GM21360 (cell line): ENCODE measurements around the gene TMOD3.
"Not testable (repeated sequence)": the region's sequence is repeated elsewhere in the genome, so short reads cannot be mapped to it uniquely, and the experiment has no call there.

Source experiments
- ATAC-seq: cut with Tn5 transposase; IDR thresholded peaks from one replicate; pipeline ENCODE4 v1.9.1; 2021; ENCODE audit warnings: mild to moderate bottlenecking, moderate library complexity; ENCODE audit not compliant: unreplicated experiment

TMOD3 gene

DNA sequence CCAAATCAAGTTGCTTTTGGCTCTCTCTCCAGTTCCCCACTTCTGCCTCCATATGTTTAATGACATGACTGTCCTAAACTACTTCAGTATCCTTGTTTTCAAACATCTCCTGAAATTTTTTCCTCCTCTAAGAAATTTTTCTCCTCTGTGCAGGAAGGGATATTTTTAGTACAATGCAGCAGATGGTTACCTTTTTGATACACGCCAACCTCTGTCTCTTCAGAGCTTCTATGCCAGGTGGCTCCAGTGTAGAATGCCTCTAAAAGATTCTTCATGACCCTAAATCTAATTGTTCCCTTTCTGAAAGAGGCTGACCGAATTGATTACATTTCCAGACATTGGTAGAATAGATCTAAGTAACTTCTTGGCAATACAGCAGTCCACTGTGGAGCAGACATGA, 33.7 kb downstream of the TMOD3 start:
- ATAC-seq: no peak

DNA sequence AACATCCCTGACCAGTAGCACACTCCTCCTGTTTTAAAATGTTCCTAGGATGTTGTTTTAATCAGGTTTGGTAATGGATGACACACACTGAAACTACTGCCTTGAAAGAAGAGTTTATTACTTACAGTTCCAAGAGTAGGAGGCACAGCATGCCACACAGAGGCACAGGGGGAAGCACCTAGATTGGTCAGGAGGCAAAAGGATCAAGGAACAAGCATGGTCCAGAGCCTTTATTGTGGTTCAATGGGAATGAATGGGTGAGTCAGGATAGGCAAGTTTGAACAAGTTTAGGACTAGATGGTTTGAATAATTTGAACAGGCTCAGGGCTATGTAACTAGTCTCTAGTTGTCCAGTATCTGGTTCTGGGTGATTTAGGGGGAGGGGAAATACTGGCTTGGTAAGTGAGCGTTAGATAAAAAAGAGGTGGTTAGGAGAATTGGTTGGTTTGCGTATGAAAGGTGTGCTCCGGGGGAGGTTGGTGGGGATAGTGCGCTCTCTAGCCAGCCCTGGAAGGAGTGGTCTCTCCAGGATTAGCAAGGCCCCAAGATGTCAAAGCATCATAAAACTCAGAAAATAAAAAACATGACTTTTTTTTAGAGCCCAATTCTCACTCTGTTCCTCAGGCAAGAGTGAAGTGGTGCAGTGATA, 35.1 kb downstream of the TMOD3 start:
- no peak for ATAC-seq

DNA sequence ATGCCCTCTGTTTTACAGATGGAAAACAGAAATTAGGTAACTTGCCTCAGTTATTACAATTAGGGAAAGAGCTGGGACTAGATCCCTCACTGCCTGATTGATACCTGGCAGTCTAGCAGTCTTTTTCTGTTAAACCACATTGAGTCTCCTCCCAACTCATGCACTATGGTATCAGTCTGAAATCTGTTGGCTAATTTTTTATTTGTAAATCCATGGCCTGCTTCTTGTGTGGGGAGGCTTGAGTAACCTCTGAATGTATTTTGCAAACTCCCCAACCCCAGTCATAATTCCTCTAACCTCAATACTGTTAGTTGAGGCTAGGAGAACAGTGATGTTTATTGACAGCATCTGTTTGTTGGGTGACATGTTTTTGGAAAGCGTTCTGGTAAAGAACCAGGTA, 35.9 kb downstream of the TMOD3 start:
- no peak for ATAC-seq

DNA sequence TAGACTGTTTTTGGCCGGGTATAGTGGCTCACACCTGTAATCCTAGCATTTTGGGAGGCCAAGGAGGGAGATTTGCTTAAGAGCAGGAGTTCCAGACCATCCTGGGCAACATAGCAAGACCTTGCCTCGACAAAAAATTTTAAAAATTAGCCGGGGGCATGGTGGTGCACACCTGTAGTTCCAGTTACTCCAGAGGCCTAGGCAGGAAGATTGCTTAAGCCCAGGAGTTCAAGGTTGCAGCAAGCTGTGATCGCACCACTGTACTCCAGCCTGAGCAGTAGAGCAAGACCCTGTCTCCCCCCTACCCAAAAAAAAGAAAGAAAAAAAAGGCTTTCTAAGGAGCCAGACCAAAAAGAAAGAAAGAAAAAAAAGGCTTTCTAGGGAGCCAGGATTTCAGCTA, 36.7 kb downstream of the TMOD3 start:
- no peak for ATAC-seq

DNA sequence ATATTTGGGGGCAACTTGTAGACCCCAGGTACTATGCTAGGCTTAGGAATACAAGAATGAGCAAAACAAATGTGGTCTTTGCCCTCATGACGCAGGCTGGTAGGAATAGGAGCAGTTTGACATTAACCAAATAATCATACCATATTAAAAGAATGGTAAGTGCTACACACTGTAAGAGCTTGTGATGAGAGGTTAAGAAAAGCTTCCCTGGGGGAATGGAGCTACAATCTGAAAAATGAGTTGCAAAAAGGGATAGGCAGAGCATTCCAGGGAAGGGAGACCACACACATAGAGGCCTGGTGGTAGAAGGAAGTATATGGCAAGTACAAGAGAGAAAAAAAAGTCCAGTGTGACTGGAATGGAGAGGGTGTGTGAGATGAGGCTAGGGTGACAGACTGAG, 37.3 kb downstream of the TMOD3 start:
- ATAC-seq: no peak

DNA sequence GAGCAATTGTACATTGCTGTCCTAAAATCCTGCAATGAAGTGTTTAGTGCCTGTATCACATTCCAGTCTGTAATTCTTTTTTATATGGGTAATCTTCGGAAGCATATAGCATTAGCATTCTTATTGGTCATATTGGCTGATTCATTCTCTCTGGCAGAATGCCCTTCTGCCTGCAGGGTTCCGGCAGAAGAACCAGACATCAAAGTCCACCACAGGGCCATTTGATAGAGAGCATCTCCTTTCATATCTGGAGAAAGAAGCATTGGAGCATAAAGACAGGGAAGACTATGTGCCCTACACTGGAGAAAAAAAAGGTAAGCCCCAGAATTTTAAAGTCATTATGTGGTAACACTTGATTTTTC, 39.6 kb downstream of the TMOD3 start:
- ATAC-seq: no peak

DNA sequence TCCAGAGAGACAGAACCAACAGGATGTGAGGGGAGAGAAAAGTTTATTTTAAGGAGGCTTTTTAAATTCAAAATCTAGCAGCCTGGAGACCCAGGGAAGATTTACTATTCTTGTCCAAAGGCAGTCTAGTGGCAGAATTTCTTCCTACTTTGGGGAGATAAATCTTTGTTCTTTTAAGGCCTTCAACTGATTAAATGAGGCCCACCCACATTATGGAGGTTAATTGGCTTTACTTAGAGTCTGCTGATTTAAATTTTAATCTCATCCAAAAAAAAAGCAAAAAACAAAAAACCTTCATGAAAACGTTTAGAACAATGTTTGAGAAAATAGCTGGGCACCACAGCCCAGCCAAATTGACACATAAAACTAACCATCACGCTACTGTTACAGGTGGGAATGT, 41.3 kb downstream of the TMOD3 start:
- ATAC-seq: no peak

DNA sequence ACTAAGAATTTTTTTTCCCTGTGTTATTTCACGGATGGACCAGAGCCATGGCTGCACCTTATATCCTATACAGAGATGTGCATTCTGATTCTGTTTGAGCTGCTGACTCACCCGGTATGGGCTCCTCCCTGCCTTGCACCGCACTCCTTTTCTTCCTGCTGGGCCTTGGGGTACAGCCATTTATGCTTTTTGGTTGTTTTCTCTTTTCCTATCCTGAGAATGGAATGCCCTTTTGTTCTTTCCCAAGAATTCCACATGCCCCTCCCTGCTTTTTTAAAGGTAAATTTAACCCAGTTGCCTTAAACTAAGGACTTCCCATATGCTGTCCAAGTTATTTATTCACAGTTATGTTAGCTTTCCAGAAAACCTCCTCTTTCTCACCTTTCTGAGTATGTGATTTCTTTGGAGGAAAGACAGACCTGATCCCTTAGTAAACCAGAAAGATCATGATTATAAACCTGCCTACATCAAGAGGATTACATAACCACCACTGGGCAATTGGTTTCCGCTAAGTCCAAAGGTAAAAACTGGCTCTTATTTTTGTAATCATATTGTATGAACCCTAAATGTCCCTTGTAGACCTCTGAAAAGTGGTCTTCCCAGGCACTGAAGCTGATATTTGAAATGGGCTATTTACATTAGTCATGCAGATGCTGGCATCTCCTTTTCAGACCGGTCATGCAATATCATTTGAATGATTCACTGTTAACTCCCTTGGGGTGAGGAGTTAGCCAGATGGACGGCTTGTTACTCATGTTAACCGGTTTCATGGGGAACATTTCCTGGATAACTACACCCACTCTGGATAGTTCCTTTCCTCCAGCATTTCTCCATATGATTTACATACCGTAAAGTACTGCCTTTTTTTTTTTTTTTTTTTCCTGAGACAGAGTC, 45.5 kb downstream of the TMOD3 start:
- no peak for ATAC-seq

DNA sequence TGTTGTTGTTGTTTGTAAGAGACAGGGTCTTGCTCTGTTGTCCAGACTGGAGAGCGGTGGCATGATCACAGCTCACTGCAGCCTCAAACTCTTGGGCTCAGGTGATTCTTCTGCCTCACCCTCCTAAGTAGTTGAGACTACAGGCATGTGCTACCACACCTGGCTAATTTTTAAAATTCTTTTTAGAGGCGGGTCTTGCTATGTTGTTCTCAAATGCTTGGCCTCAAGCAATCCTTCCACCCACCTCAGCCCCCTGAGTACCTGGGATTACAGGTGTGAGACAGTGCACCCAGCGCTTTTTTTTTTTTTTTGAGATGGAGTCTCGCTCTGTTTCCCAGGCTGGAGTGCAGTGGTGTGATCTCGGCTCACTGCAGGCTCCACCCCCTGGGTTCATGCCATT, 46.7 kb downstream of the TMOD3 start:
- ATAC-seq: no peak

DNA sequence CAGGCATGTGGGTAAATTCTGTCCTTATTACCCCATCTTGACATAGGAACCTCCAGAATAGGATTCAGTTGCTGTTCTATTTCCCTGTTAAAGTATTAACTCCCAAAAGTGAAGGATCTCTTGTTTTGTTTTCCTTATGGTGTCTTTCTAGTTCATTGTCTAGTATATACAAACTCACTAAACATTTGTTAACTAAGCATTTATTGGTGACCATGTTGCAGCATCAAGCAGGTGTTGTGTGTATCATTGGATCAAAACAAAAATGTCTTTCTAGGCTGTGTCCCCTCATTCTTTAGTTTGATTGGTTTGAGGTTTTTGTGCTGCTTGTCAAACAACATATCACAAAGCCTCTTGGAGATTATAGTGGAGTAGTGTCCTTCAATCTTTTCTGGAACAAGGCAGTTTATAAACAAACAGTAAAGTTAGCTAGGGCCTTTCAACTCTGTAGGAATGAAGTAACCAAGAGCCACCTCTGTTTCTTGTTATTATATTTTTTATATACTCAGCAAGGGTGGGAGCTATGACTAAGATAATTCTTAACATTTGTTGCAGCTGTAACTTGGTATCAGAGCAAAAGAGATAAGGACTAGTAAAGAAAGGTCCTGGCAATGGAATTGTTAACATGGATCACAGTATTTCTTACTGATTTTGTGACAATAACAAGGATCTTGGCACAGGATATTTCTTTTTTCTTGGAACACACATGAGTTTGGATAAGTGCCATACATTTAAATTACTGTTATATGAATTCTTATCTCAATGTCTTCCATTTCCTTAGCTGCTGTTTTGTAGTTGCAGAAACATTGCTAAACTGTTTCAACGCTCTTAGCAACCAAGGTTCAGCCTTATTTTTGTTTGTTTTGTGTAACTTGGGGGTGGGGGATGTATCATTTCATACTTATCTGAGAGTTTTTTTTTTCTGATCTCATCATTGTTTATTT, 49.3 kb downstream of the TMOD3 start:
- ATAC-seq: no peak

DNA sequence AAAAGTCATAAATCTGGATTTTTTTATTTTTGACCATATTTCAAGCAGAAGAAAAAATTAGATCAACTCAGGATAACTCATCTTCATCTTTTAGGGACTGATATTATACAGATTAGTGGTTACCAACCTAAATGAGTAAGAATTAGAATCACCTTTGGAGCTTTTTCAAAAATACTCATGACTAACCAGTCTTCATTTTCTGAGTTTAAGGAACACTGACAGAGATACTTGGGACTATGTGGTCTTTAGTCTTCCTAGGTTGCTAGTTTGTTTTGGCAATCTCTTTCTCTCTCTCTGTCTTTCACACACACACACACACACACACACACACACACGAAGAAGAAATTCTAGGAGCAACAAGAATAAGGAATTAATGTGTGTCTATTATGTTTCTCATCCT, 50.1 kb downstream of the TMOD3 start:
- no peak for ATAC-seq

DNA sequence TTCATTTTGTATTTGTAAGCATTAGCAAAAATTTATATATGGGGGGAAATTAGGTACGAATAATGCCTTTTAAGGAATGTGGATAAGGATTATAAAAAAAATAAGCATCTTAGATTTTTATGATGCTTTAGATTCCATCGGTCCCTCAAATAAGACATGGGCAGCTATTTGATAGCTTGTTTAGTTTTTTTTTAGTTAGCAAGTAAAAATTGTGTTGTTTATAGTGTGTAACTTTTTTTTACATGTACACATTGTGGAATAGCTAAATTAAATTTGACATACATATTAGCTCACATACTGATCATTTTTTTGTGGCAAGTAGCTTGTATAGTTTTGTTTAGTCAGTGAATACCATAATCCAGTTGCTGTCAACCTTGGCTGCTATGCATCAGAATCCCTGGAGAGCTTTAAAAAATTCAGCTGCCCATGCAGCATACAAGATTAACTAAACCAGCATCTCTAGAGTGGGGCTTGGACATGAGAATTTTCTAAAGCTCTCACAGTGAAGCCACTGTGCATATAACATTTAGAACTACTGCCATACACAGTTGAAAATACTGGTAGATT, 53.9 kb downstream of the TMOD3 start:
- ATAC-seq: no peak

DNA sequence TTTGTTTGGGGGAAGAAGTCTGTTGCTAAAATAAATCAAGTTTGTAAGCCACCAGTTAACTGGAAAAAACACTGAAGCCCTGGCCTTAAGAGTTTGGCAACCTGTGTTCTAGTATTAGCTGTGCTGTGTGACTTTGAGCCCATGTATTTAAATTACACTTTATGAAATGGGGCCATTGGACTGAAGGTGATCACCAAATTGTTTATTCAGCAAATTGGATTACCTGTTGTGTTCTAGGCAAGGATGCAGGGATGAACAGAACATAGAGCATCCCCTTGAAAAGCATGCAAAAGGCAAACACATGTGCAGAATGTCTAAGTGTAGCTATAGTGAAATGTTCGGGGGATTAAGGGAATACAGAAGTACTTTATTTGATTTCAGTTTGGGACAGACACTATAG, 54.6 kb downstream of the TMOD3 start:
- ATAC-seq: no peak

DNA sequence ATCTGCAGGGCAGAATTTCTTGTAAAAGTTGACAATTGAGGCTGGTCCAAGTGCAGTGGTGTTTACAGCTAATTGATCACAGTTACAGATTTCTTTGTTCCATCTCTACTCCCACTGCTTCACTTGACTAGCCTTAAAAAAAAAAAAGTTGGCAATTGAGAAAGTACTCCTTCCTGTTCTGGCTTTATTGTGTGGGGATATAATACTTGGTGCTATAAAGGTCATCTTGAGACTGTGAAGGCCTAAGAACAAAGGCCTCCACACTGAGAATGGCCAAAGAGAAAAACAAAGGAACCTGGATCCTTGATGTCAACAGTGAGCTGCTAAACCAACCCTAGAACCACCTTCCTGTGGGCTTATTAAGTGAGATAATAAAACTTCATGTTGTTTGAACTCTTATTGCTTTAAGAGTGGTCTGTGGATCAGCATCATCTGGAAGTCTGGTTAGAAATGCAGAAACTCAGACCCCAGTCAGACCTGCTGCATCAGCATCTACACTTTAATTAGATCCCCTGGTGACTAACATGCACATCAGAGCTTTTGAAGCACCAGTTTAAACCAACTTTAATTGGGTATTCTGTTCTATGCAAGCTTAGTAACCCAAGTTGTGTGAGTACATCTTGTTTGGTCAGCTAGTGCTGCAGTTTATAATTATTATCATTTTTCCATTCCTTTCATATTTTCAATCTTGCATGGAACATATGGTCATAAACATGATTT, 55.2 kb downstream of the TMOD3 start:
- no peak for ATAC-seq

DNA sequence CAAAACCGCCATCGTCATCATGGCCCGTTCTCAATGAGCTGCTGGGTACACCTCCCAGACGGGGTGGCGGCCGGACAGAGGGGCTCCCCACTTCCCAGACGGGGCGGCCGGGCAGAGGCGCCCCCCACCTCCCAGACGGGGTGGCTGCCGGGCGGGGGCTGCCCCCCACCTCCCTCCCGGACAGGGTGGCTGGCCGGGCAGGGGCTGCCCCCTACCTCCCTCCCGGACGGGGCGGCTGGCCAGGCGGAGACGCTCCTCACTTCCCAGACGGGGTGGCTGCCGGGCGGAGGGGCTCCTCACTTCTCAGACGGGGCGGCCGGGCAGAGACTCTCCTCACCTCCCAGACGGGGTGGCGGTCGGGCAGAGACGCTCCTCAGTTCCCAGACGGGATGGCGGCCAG, 56.3 kb downstream of the TMOD3 start:
- not testable (repeated sequence) for ATAC-seq

DNA sequence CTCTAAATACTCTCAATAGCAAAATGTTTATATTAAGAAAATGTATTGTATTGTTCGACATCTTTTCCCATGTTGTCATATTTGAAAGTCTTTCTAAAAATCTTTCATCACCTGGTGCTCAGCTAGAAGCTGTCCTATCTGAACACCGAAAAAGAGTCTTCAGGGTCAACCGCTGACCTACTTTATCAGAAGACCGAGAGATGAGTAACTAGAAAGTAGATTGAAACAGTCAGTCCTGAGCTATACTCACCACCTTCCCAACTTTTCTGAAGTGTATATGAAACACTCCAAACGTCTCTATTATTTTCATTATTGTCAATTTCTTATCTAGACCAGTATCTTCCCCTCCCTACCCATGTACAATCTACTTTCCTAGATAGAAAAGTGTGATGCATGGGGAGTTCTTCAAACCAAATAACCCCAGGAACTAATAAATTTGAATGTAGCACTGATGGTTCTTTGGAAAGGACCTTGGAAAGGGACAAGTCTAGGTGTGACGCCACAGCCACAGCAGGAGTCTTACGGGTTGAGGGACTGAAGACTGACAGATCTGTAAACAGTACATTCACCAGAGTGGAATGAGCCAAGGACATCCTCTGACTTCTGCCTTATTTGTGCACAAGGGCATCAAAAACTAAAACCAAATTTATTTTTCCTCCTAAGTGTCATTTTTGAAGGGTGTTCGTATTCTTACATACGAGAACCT, 58.6 kb downstream of the TMOD3 start:
- ATAC-seq: no peak

DNA sequence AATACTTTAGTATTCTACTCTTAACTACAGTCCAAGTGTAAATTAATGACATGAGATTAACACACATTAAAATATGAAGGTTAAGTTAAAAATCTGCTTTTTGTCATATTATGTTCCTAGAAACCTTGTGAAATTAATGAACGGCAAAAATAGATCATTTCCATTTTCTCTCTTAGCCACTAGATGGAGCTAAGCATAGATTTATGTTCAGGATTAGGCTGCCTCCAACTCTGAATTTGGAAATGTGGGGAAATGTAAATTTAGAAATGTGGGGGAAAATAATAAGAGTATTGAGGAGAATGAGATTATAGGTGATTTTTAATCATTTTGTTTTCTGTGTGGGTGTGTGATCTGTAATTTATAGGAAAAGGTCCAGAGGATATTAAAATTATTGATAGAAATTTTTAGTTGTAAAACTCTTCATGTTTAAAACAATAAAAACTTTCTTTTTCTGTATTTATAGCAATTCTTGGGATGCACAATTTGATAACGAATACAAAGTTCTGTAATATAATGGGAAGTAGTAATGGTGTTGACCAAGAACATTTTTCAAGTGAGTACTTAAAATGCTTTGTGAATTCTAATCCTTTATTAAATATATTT, 59.2 kb downstream of the TMOD3 start:
- no peak for ATAC-seq

DNA sequence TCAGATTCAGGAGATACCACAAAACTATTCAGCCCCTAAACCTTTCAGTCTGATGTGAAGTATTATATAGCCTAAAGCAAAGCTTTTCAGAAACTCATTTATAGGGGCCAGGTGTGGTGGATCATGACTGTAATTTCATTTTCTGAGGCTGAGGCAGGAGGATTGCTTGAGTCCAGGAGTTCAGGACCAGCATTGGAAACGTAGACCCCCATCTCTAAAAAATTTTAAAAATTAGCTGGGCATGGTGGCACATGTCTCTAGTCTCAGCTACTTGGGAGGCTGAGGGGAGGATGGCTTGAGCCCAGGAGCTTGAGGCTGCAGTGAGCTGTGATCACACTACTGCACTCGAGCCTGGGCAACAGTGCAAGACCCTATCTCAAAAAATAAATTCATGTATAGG, 60.0 kb downstream of the TMOD3 start:
- no peak for ATAC-seq

DNA sequence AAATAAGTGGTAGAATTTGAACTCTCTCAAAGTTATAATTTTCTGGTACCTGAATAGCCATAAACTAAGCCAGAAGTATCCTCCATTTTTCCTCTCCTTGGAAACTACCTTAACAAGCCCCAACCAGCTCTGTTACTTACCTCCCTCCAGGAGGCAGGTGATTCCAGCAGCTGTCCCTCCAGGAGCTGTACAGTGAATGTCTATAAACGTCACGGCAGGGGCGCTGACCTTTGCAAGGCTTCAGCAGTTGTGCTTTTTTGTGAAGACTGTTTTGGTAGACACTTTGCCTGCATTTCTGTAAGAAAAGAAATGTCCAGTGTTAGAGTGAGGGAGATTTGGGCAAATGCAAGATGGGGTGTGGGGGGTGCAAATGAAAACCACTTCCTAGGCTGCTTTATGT, 75.0 kb downstream of the TMOD3 start:
- no peak for ATAC-seq

DNA sequence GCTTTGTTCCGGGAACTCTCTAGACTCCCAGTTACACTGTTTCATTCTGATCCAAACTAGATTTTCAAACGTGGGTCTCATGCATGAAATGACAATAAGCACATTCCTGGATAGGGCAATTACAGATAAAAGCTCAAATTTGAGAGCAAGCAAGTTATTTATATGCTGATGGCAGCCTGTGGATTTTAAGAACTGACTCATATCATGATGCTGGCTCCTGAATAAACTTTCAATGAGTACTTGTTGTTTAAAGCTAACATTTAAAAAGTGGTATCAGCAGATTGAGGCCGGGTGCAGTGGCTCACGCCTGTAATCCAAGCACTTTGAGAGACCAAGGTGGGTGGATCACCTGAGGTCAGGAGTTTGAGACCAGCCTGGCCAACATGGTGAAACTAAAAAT, 75.5 kb downstream of the TMOD3 start:
- no peak for ATAC-seq
